HG03025 (cell line): ENCODE data around the gene CENPE.

Experiments
- ATAC-seq: cut with Tn5 transposase; IDR thresholded peaks from one replicate; pipeline ENCODE4 v1.9.1; 2021; ENCODE audit warnings: mild to moderate bottlenecking, moderate library complexity; ENCODE audit not compliant: unreplicated experiment, low FRiP score

CENPE gene

GRCh38 chr4:103085555-103086196, 112.5 kb downstream of the CENPE start:
- no peak for ATAC-seq

- ATAC-seq = no peak
Measured at GRCh38 chr4:103079621-103080020, 118.5 kb downstream of the CENPE start.

- ATAC-seq = peak; percentile 60
Measured at GRCh38 chr4:103076747-103077347, 121.3 kb downstream of the CENPE start, which contains the start of gene SLC9B2. TSS of gene SLC9B2 (minus strand) at chr4:103076761. CDS start at chr4:103067550, 9,211 bp downstream.

GRCh38 chr4:103075894-103076746, 122.0 kb downstream of the CENPE start:
- ATAC-seq = peak; percentile 50

- no peak for ATAC-seq
Measured at GRCh38 chr4:103075435-103075893, 122.7 kb downstream of the CENPE start.

GRCh38 chr4:103074744-103075434, 123.3 kb downstream of the CENPE start:
- ATAC-seq = no peak

- ATAC-seq = no peak
Measured at GRCh38 chr4:103073792-103074438, 124.2 kb downstream of the CENPE start.

GRCh38 chr4:103067841-103068547, 130.1 kb downstream of the CENPE start:
- ATAC-seq = no peak

GRCh38 chr4:103060453-103061148, 137.5 kb downstream of the CENPE start:
- no peak for ATAC-seq
